ENCODE measurements around the gene CD44.
A peak's percentile ranks its signal among the peaks of the same experiment; 100 is the strongest.

The CD44 gene

GRCh38 chr11:35153280-35153679, 14.3 kb downstream of the CD44 start:
- Histone ChIP-seq H3K9ac (no peak overlapping the region), H3K27ac (peak overlapping the region in 2 of 11 experiments; percentile 15 to 51; a peak in 2 of 22 replicates), H3K4me1 (peaks cover 30 to 100% (median 42%) of the 10 kb centered on the region in 10 experiments), H3K9me3 (replicated peaks in 1 of 11) (peaks cover 0 to 70% (median 55%) of the 10 kb centered on the region in 11 experiments; a peak in 19 of 22 replicates), H3K4me2 (peak overlapping the region in 3 of 11 experiments; percentile 47 to 96 (median 79); a peak in 6 of 22 replicates), H3K36me3 (peaks cover 52 to 100% (median 98%) of the 10 kb centered on the region in 11 experiments), H3K27me3 (no peaks in the 10 kb centered on the region), H3K4me3 (no peak overlapping the region), H4K20me1 (peaks cover 70 to 100% (median 100%) of the 10 kb centered on the region in 11 experiments; a peak in 21 of 22 replicates)
- no peak for TF ChIP-seq Cebpa-rat (IDR thresholded peaks at IDR 0.05)

- no peak for TF ChIP-seq Cebpa-rat (IDR thresholded peaks at IDR 0.05)
- no peak overlapping the region for H3K4me3 ChIP-seq
- peaks cover 0 to 53% (median 39%) of the 10 kb centered on the region in 11 experiments; a peak in 19 of 22 replicates for H3K9me3 ChIP-seq (replicated peaks in 1 of 11)
- no peaks in the 10 kb centered on the region for H3K27me3 ChIP-seq
- no peak overlapping the region for H3K9ac ChIP-seq
- H3K4me1 ChIP-seq: peaks cover 46 to 100% (median 59%) of the 10 kb centered on the region in 10 experiments
- peaks cover 44 to 100% (median 98%) of the 10 kb centered on the region in 11 experiments for H3K36me3 ChIP-seq
- H3K4me2 ChIP-seq: peak overlapping the region in 10 of 11 experiments; percentile 0 to 96 (median 18); a peak in 17 of 22 replicates
- no peak overlapping the region for H3K27ac ChIP-seq
- H4K20me1 ChIP-seq: peaks cover 75 to 100% (median 100%) of the 10 kb centered on the region in 11 experiments; a peak in 21 of 22 replicates
These were observed 16.0 kb downstream of the CD44 start for GRCh38 chr11:35154952-35155351.

GRCh38 chr11:35155677-35156076, 16.7 kb downstream of the CD44 start:
- H3K27ac ChIP-seq: no peak overlapping the region
- H3K4me1 ChIP-seq: peaks cover 49 to 100% (median 65%) of the 10 kb centered on the region in 10 experiments
- no peak for TF ChIP-seq Cebpa-rat (IDR thresholded peaks at IDR 0.05)
- H3K36me3 ChIP-seq: peaks cover 45 to 100% (median 98%) of the 10 kb centered on the region in 11 experiments
- peak overlapping the region; percentile 1 to 96 (median 30); a peak in 16 of 22 replicates for H3K4me2 ChIP-seq
- H3K9ac ChIP-seq: no peak overlapping the region
- H4K20me1 ChIP-seq: peaks cover 70 to 100% (median 100%) of the 10 kb centered on the region in 11 experiments; a peak in 21 of 22 replicates
- no peaks in the 10 kb centered on the region for H3K27me3 ChIP-seq
- H3K4me3 ChIP-seq: no peak overlapping the region
- peaks cover 0 to 46% (median 32%) of the 10 kb centered on the region in 11 experiments; a peak in 16 of 22 replicates for H3K9me3 ChIP-seq (replicated peaks in 1 of 11)

GRCh38 chr11:35157814-35158700, 19.1 kb downstream of the CD44 start:
- Histone ChIP-seq H3K4me1 (peaks cover 61 to 100% (median 83%) of the 10 kb centered on the region in 10 experiments), H3K27ac (peak overlapping the region in 4 of 11 experiments; percentile 2 to 23 (median 15); a peak in 6 of 22 replicates), H3K36me3 (peaks cover 28 to 93% (median 86%) of the 10 kb centered on the region in 11 experiments), H3K27me3 (no peaks in the 10 kb centered on the region), H3K4me2 (peak overlapping the region; percentile 9 to 95 (median 31); a peak in 19 of 22 replicates), H3K9me3 (replicated peaks in 1 of 11) (peaks cover 0 to 22% (median 17%) of the 10 kb centered on the region in 11 experiments; a peak in 13 of 22 replicates), H4K20me1 (peaks cover 50 to 99% (median 98%) of the 10 kb centered on the region in 11 experiments; a peak in 21 of 22 replicates), H3K4me3 (no peak overlapping the region), H3K9ac (peak overlapping the region in 3 of 11 experiments; percentile 11 to 15 (median 14); a peak in 3 of 22 replicates)
- TF ChIP-seq Cebpa-rat (IDR thresholded peaks at IDR 0.05): no peak

- H3K27me3 ChIP-seq: no peaks in the 10 kb centered on the region
- peaks cover 24 to 92% (median 81%) of the 10 kb centered on the region in 11 experiments for H3K36me3 ChIP-seq
- peak overlapping the region; percentile 14 to 95 (median 31); a peak in 18 of 22 replicates for H3K4me2 ChIP-seq
- no peak overlapping the region for H3K4me3 ChIP-seq
- no peak for TF ChIP-seq Cebpa-rat (IDR thresholded peaks at IDR 0.05)
- H3K27ac ChIP-seq: peak overlapping the region in 5 of 11 experiments; percentile 2 to 23 (median 15); a peak in 6 of 22 replicates
- H3K4me1 ChIP-seq: peaks cover 69 to 100% (median 88%) of the 10 kb centered on the region in 10 experiments
- peak overlapping the region in 3 of 11 experiments; percentile 11 to 15 (median 14); a peak in 3 of 22 replicates for H3K9ac ChIP-seq
- H4K20me1 ChIP-seq: peaks cover 46 to 98% (median 97%) of the 10 kb centered on the region in 11 experiments; a peak in 21 of 22 replicates
- peaks cover 0 to 14% (median 11%) of the 10 kb centered on the region in 11 experiments; a peak in 9 of 22 replicates for H3K9me3 ChIP-seq (replicated peaks in 1 of 11)
These were observed 19.9 kb downstream of the CD44 start for GRCh38 chr11:35158701-35159510.

- H3K4me1 ChIP-seq: peaks cover 78 to 100% (median 96%) of the 10 kb centered on the region in 10 experiments
- H3K27me3 ChIP-seq: no peaks in the 10 kb centered on the region
- no peak overlapping the region for H3K9ac ChIP-seq
- H3K36me3 ChIP-seq: peaks cover 16 to 89% (median 77%) of the 10 kb centered on the region in 11 experiments
- H4K20me1 ChIP-seq: peaks cover 39 to 97% (median 83%) of the 10 kb centered on the region in 11 experiments; a peak in 21 of 22 replicates
- H3K27ac ChIP-seq: peak overlapping the region in 8 of 11 experiments; percentile 0 to 89 (median 84); a peak in 9 of 22 replicates
- H3K4me3 ChIP-seq: no peak overlapping the region
- H3K4me2 ChIP-seq: peak overlapping the region in 10 of 11 experiments; percentile 1 to 95 (median 84); a peak in 12 of 22 replicates
- H3K9me3 ChIP-seq (replicated peaks in 1 of 11): peaks cover 0 to under 1% (median 0%) of the 10 kb centered on the region in 11 experiments; a peak in 1 of 22 replicates
- TF ChIP-seq Cebpa-rat (IDR thresholded peaks at IDR 0.05): no peak
These were observed 21.4 kb downstream of the CD44 start for GRCh38 chr11:35160246-35160824.

- Histone ChIP-seq H4K20me1 (peaks cover 36 to 95% (median 76%) of the 10 kb centered on the region in 11 experiments; a peak in 21 of 22 replicates), H3K9ac (no peak overlapping the region), H3K27ac (peak overlapping the region in 10 of 11 experiments; percentile 72 to 89 (median 85); a peak in 18 of 22 replicates), H3K27me3 (no peaks in the 10 kb centered on the region), H3K36me3 (peaks cover 15 to 82% (median 69%) of the 10 kb centered on the region in 11 experiments), H3K4me2 (peak overlapping the region in 10 of 11 experiments; percentile 70 to 95 (median 87); a peak in 17 of 22 replicates), H3K4me3 (no peak overlapping the region), H3K4me1 (peaks cover 78 to 100% (median 96%) of the 10 kb centered on the region in 10 experiments), H3K9me3 (replicated peaks in 1 of 11) (no peaks in the 10 kb centered on the region)
- no peak for TF ChIP-seq Cebpa-rat (IDR thresholded peaks at IDR 0.05)
These were observed 22.1 kb downstream of the CD44 start for GRCh38 chr11:35160902-35161597.

Measured in BLaER1 treated with 17β-estradiol and CSF1 and Interleukin-3, amounts not matched to agents 10 nM and 100 nM (cell line).